NCI-H2227 (cell line): ENCODE data around the gene ATG4D.
"Not testable (repeated sequence)": the region's sequence is repeated elsewhere in the genome, so short reads cannot be mapped to it uniquely, and the experiment has no call there.

Experiments used
- DNase-seq: peaks from one replicate; lab custom pipeline; 2025; ENCODE audit not compliant: unreplicated experiment; lab: John Stamatoyannopoulos, UW

The ATG4D gene

GRCh38 chr19:10518444-10519361, 25.0 kb upstream of the ATG4D start:
- no peak for DNase-seq

- no peak for DNase-seq
Observed at GRCh38 chr19:10519421-10519820, 24.3 kb upstream of the ATG4D start.

GRCh38 chr19:10520652-10521318, 22.9 kb upstream of the ATG4D start:
- no peak for DNase-seq

GRCh38 chr19:10521461-10522171, 22.1 kb upstream of the ATG4D start:
- DNase-seq = no peak

- DNase-seq = no peak
Observed at GRCh38 chr19:10523135-10523636, 20.5 kb upstream of the ATG4D start.

- no peak for DNase-seq
Observed at GRCh38 chr19:10525636-10526035, 18.1 kb upstream of the ATG4D start.

GRCh38 chr19:10526887-10527286, 16.8 kb upstream of the ATG4D start:
- DNase-seq = not testable (repeated sequence)

- DNase-seq = no peak
Observed at GRCh38 chr19:10532457-10532856, 11.2 kb upstream of the ATG4D start.

- DNase-seq = peak; percentile 15
Observed at GRCh38 chr19:10533646-10534386, 9.9 kb upstream of the ATG4D start.

GRCh38 chr19:10535613-10536012, 8.1 kb upstream of the ATG4D start:
- no peak for DNase-seq

- no peak for DNase-seq
Observed at GRCh38 chr19:10537668-10538067, 6.0 kb upstream of the ATG4D start.

- DNase-seq = no peak
Observed at GRCh38 chr19:10538204-10538983, 5.3 kb upstream of the ATG4D start.

- not testable (repeated sequence) for DNase-seq
Observed at GRCh38 chr19:10539016-10539415, 4.7 kb upstream of the ATG4D start.

- DNase-seq = no peak
Observed at GRCh38 chr19:10543059-10543419, 665 bp upstream of the ATG4D start.

GRCh38 chr19:10544242-10544752, 593 bp downstream of the ATG4D start:
- no peak for DNase-seq

- DNase-seq = no peak
Observed at GRCh38 chr19:10544753-10545251, 1.1 kb downstream of the ATG4D start.

- no peak for DNase-seq
Observed at GRCh38 chr19:10546817-10547216, 3.1 kb downstream of the ATG4D start.

GRCh38 chr19:10548746-10549276, 5.1 kb downstream of the ATG4D start:
- DNase-seq = no peak

- no peak for DNase-seq
Observed at GRCh38 chr19:10549733-10550132, 6.0 kb downstream of the ATG4D start.
